ENCODE results near the gene CLCN6. TPM values are rescaled to one million over a fixed set of nuclear protein-coding genes. Genes with fewer than 3 reads are reported as not detected.
A peak's percentile ranks its signal among the peaks of the same experiment; 100 is the strongest.

CLCN6 gene
- total and polyA plus RNA-seq, 2 of the 13 experiments (the other 11 are each of a cell fraction or from before 2014, with no cell fraction given), result 14.9 to 19.3 TPM

DNA sequence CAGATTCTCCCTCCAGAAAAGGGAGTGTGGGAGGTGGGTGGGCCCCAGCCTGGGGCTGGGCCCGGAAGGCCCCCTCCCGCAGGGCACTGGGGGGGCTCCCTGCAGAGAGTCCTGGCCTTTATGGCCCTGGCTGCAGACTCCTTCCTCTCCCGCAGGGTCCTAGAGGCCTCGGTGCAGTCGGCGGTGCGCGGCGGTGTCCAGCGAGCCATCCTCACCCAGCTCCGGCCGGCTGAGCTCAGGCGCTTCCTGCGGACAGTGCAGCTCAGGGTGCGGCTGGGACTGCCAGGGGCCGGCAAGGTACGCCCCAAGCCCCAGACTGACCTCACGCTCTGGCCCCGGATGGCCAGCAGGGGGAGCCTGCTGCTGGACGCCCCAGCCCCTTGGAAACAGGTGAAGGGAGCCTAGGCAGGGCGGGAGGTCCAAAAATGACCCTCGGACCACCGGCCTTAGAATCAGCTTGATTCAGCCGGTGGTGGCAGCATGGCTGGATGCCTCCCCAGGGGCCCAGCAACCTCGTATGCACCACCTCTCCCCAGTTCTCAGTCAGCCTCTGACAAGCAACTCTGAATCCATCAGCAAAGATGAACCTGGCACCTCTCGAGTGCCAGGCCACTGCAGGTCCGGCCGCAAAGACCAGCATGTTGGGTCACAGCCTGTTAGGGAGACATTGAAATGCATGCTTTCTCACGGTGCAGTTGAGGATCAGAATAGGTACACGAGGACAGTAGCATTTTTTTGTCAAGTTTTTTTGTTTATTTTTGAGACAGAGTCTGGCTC, 20.8 kb upstream of the CLCN6 start (continued):
- TF ChIP-seq, protein P1, sequence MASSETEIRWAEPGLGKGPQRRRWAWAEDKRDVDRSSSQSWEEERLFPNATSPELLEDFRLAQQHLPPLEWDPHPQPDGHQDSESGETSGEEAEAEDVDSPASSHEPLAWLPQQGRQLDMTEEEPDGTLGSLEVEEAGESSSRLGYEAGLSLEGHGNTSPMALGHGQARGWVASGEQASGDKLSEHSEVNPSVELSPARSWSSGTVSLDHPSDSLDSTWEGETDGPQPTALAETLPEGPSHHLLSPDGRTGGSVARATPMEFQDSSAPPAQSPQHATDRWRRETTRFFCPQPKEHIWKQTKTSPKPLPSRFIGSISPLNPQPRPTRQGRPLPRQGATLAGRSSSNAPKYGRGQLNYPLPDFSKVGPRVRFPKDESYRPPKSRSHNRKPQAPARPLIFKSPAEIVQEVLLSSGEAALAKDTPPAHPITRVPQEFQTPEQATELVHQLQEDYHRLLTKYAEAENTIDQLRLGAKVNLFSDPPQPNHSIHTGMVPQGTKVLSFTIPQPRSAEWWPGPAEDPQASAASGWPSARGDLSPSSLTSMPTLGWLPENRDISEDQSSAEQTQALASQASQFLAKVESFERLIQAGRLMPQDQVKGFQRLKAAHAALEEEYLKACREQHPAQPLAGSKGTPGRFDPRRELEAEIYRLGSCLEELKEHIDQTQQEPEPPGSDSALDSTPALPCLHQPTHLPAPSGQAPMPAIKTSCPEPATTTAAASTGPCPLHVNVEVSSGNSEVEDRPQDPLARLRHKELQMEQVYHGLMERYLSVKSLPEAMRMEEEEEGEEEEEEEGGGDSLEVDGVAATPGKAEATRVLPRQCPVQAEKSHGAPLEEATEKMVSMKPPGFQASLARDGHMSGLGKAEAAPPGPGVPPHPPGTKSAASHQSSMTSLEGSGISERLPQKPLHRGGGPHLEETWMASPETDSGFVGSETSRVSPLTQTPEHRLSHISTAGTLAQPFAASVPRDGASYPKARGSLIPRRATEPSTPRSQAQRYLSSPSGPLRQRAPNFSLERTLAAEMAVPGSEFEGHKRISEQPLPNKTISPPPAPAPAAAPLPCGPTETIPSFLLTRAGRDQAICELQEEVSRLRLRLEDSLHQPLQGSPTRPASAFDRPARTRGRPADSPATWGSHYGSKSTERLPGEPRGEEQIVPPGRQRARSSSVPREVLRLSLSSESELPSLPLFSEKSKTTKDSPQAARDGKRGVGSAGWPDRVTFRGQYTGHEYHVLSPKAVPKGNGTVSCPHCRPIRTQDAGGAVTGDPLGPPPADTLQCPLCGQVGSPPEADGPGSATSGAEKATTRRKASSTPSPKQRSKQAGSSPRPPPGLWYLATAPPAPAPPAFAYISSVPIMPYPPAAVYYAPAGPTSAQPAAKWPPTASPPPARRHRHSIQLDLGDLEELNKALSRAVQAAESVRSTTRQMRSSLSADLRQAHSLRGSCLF (CRISPR knock-in tag; IDR thresholded peaks at IDR 0.05; ENCODE audit: borderline replicate concordance), result no peak
- TF ChIP-seq ZFP37 (CRISPR knock-in tag; IDR thresholded peaks at IDR 0.05; ENCODE audit: borderline replicate concordance), result no peak
- no peak for TF ChIP-seq ZNF251 (CRISPR knock-in tag; IDR thresholded peaks at IDR 0.05)
- 0 out of 2 replicates have a peak, but pooled peaks have one; percentile 39 for TF ChIP-seq ZNF124 (CRISPR knock-in tag; IDR thresholded peaks at IDR 0.05)
- peak; percentile 16; the same call in 1 of the 2 replicates for TF ChIP-seq ETV5 (CRISPR knock-in tag; IDR thresholded peaks at IDR 0.05; ENCODE audit: borderline replicate concordance)
- TF ChIP-seq FOXK1 (CRISPR knock-in tag; IDR thresholded peaks at IDR 0.05; ENCODE audit: borderline replicate concordance, low read depth), result peak; percentile 14; the same call in 1 of the 2 replicates
- TF ChIP-seq GATAD2A (CRISPR knock-in tag; IDR thresholded peaks at IDR 0.05), result peak; percentile 58; the same call in 1 of the 2 replicates
- TF ChIP-seq, protein P2, sequence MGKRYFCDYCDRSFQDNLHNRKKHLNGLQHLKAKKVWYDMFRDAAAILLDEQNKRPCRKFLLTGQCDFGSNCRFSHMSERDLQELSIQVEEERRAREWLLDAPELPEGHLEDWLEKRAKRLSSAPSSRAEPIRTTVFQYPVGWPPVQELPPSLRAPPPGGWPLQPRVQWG (CRISPR knock-in tag; IDR thresholded peaks at IDR 0.05; ENCODE audit: borderline replicate concordance, low read depth), result no peak
- TF ChIP-seq XRCC5 (optimal IDR thresholded peaks at IDR 0.05; ENCODE audit: low read length), result peak; percentile 93
- TF ChIP-seq KDM5B (CRISPR knock-in tag; IDR thresholded peaks at IDR 0.05; ENCODE audit: borderline replicate concordance), result 0 out of 2 replicates have a peak, but pooled peaks have one; percentile 37
- TF ChIP-seq, protein P3, sequence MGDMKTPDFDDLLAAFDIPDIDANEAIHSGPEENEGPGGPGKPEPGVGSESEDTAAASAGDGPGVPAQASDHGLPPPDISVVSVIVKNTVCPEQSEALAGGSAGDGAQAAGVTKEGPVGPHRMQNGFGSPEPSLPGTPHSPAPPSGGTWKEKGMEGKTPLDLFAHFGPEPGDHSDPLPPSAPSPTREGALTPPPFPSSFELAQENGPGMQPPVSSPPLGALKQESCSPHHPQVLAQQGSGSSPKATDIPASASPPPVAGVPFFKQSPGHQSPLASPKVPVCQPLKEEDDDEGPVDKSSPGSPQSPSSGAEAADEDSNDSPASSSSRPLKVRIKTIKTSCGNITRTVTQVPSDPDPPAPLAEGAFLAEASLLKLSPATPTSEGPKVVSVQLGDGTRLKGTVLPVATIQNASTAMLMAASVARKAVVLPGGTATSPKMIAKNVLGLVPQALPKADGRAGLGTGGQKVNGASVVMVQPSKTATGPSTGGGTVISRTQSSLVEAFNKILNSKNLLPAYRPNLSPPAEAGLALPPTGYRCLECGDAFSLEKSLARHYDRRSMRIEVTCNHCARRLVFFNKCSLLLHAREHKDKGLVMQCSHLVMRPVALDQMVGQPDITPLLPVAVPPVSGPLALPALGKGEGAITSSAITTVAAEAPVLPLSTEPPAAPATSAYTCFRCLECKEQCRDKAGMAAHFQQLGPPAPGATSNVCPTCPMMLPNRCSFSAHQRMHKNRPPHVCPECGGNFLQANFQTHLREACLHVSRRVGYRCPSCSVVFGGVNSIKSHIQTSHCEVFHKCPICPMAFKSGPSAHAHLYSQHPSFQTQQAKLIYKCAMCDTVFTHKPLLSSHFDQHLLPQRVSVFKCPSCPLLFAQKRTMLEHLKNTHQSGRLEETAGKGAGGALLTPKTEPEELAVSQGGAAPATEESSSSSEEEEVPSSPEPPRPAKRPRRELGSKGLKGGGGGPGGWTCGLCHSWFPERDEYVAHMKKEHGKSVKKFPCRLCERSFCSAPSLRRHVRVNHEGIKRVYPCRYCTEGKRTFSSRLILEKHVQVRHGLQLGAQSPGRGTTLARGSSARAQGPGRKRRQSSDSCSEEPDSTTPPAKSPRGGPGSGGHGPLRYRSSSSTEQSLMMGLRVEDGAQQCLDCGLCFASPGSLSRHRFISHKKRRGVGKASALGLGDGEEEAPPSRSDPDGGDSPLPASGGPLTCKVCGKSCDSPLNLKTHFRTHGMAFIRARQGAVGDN (CRISPR knock-in tag; IDR thresholded peaks at IDR 0.05), result peak; percentile 66; the same call in 1 of the 2 replicates
- peak; percentile 27; the same call in 1 of the 2 replicates for TF ChIP-seq MAZ (IDR thresholded peaks at IDR 0.05; ENCODE audit: borderline replicate concordance, low read depth, low read length)
- 0 out of 2 replicates have a peak, but pooled peaks have one; percentile 59 for TF ChIP-seq MAZ (CRISPR knock-in tag; IDR thresholded peaks at IDR 0.05; ENCODE audit: low read depth)
- TF ChIP-seq, protein P4, sequence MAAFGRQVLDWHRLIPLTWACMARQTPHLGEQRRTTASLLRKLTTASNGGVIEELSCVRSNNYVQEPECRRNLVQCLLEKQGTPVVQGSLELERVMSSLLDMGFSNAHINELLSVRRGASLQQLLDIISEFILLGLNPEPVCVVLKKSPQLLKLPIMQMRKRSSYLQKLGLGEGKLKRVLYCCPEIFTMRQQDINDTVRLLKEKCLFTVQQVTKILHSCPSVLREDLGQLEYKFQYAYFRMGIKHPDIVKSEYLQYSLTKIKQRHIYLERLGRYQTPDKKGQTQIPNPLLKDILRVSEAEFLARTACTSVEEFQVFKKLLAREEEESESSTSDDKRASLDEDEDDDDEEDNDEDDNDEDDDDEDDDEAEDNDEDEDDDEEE (CRISPR knock-in tag; IDR thresholded peaks at IDR 0.05), result peak; percentile 66; the same call in 1 of the 2 replicates
- TF ChIP-seq, protein P5, sequence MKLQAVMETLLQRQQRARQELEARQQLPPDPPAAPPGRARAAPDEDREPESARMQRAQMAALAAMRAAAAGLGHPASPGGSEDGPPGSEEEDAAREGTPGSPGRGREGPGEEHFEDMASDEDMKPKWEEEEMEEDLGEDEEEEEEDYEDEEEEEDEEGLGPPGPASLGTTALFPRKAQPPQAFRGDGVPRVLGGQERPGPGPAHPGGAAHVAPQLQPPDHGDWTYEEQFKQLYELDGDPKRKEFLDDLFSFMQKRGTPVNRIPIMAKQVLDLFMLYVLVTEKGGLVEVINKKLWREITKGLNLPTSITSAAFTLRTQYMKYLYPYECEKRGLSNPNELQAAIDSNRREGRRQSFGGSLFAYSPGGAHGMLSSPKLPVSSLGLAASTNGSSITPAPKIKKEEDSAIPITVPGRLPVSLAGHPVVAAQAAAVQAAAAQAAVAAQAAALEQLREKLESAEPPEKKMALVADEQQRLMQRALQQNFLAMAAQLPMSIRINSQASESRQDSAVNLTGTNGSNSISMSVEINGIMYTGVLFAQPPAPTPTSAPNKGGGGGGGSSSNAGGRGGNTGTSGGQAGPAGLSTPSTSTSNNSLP (IDR thresholded peaks at IDR 0.05; ENCODE audit: low read depth, low read length), result no peak
- no peak for TF ChIP-seq ZNF557 (CRISPR knock-in tag; IDR thresholded peaks at IDR 0.05)

Measured in HepG2 (cell line).